ENCODE measurements around the gene VAC14.

VAC14 gene

DNA sequence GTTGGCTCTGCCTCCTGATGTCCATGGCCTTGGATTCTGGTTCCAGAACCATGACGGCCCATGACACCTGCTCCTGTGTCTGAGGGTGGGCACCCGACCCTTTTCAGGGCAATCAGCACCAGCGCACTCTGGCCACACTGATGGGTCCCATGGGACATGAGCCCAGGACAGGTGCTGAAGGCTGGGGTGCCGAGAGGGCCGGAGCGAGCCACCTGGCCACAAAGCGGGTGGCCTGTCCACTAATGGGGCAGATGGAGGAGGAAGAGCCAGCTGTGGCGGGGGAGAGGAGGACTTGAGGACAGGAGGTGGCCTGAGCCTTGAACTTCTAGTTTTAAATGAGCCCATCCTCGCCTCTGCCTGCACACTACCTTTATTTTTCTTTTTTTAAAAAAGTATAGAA lies 83.9 kb downstream of the VAC14 start:
- no peaks in the 10 kb centered on the region for H3K9me3 ChIP-seq (ENCODE audit: control insufficient read depth, insufficient read depth, low read depth, low read length)
- peaks cover 6% of the 10 kb centered on the region; the same call in 1 of the 2 replicates for H3K4me1 ChIP-seq (ENCODE audit: control insufficient read depth, insufficient read depth, low read length)
- CTCF ChIA-PET, result no interaction called here
- H3K27ac ChIP-seq (ENCODE audit: extremely low read depth, low read depth, low read length), result no peak overlapping the region
- TF ChIP-seq REPIN1 (tag by site-specific recombination; IDR thresholded peaks at IDR 0.05; ENCODE audit: low read depth) (no peak), ZFP69B (tag by site-specific recombination; IDR thresholded peaks at IDR 0.05) (no peak), ATF2 (tag by site-specific recombination; IDR thresholded peaks at IDR 0.05; ENCODE audit: low read depth) (no peak)
- peaks cover 0 to 13% of the 10 kb centered on the region in 2 experiments; a peak in 1 of 3 replicates for H3K36me3 ChIP-seq (ENCODE audit: control insufficient read depth in 2 of 2, insufficient read depth in 1 of 2, low read length in 2 of 2)
- no peak overlapping the region for H3K4me3 ChIP-seq (ENCODE audit: low read depth, low read length)
- POLR2A ChIA-PET, result no interaction called here

GRCh38 chr16:70715860-70716357 lies 85.0 kb downstream of the VAC14 start:
- TF ChIP-seq, protein P1, sequence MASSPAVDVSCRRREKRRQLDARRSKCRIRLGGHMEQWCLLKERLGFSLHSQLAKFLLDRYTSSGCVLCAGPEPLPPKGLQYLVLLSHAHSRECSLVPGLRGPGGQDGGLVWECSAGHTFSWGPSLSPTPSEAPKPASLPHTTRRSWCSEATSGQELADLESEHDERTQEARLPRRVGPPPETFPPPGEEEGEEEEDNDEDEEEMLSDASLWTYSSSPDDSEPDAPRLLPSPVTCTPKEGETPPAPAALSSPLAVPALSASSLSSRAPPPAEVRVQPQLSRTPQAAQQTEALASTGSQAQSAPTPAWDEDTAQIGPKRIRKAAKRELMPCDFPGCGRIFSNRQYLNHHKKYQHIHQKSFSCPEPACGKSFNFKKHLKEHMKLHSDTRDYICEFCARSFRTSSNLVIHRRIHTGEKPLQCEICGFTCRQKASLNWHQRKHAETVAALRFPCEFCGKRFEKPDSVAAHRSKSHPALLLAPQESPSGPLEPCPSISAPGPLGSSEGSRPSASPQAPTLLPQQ (tag by site-specific recombination; IDR thresholded peaks at IDR 0.05), result 0 out of 2 replicates have a peak, but pooled peaks have one; percentile 14
- TF ChIP-seq, protein P2, sequence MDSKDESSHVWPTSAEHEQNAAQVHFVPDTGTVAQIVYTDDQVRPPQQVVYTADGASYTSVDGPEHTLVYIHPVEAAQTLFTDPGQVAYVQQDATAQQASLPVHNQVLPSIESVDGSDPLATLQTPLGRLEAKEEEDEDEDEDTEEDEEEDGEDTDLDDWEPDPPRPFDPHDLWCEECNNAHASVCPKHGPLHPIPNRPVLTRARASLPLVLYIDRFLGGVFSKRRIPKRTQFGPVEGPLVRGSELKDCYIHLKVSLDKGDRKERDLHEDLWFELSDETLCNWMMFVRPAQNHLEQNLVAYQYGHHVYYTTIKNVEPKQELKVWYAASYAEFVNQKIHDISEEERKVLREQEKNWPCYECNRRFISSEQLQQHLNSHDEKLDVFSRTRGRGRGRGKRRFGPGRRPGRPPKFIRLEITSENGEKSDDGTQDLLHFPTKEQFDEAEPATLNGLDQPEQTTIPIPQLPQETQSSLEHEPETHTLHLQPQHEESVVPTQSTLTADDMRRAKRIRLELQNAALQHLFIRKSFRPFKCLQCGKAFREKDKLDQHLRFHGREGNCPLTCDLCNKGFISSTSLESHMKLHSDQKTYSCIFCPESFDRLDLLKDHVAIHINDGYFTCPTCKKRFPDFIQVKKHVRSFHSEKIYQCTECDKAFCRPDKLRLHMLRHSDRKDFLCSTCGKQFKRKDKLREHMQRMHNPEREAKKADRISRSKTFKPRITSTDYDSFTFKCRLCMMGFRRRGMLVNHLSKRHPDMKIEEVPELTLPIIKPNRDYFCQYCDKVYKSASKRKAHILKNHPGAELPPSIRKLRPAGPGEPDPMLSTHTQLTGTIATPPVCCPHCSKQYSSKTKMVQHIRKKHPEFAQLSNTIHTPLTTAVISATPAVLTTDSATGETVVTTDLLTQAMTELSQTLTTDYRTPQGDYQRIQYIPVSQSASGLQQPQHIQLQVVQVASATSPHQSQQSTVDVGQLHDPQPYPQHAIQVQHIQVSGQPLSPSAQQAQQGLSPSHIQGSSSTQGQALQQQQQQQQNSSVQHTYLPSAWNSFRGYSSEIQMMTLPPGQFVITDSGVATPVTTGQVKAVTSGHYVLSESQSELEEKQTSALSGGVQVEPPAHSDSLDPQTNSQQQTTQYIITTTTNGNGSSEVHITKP (tag by site-specific recombination; IDR thresholded peaks at IDR 0.05), result peak; percentile 47
- no peak for TF ChIP-seq ZNF140 (tag by site-specific recombination; IDR thresholded peaks at IDR 0.05)
- no peak for TF ChIP-seq ZNF404 (tag by site-specific recombination; IDR thresholded peaks at IDR 0.05)

DNA sequence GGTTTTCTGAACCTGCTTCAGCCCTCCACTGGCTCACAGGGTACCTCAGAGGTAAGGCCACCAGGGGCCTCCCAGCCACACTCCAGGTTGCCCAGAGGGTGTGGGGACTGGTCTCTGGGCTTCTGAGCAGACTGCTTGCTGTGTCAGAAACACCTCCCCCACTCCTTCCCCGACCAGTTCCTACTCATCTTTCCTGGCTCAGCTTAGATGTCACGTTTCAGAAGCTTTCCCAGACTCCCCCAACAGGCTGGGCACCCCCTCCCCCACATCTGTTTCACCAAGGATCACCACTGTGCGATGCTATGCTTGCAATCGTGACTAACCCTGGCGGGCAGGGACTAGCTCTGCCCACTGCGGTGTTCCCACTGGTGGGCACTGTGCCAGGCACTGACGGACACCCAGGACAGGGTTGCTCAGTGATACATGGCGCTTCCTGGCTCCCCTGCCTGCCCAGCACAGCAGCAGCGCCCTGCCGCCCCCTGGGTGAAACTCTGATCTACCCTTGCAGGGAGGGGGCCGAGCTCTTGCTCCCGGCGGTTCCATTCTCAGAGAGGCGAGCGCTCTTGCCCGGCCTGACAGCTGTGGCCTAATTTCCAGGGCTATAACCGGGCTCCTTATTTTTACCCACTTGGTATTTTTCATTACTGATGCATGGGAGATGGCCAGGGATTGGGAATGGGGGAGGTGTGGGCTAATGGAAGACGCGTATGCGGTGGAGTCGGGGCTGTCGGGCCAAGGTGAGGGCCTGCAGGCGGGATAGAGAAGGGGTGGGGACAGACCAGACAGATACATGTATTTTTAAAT lies 85.7 kb downstream of the VAC14 start:
- Histone ChIP-seq H3K27ac (ENCODE audit: extremely low read depth, low read depth, low read length) (no peak overlapping the region), H3K9me3 (ENCODE audit: control insufficient read depth, insufficient read depth, low read depth, low read length) (no peaks in the 10 kb centered on the region), H3K36me3 (ENCODE audit: control insufficient read depth in 2 of 2, insufficient read depth in 1 of 2, low read length in 2 of 2) (peaks cover 0 to 4% of the 10 kb centered on the region in 2 experiments; a peak in 1 of 3 replicates), H3K4me1 (ENCODE audit: control insufficient read depth, insufficient read depth, low read length) (peaks cover 6% of the 10 kb centered on the region; the same call in 1 of the 2 replicates), H3K4me3 (ENCODE audit: low read depth, low read length) (no peak overlapping the region)
- ChIA-PET POLR2A (interaction anchor here (0.9 kb wide), 1 partner anchor 29 kb away, joined by 3 read pairs; the partner anchor contains the start of gene MTSS2), CTCF (interaction anchor here (0.6 to 1.7 kb wide), 4 partner anchors 12 to 56 kb away, joined by 3 to 6 read pairs (median 3); no protein-coding TSS in a partner anchor)
- TF ChIP-seq GFI1B (tag by site-specific recombination; IDR thresholded peaks at IDR 0.05) (no peak), ZFHX2 (tag by site-specific recombination; conservative IDR thresholded peaks at IDR 0.05) (peak; percentile 80), ZIC2 (tag by site-specific recombination; IDR thresholded peaks at IDR 0.05) (peak; percentile 76), ZNF394 (tag by site-specific recombination; IDR thresholded peaks at IDR 0.05; ENCODE audit: borderline replicate concordance) (no peak), ZNF335 (tag by site-specific recombination; conservative IDR thresholded peaks at IDR 0.05) (no peak), ZNF843 (tag by site-specific recombination; IDR thresholded peaks at IDR 0.05) (0 out of 2 replicates have a peak, but pooled peaks have one; percentile 18)
- TF ChIP-seq, protein P3, sequence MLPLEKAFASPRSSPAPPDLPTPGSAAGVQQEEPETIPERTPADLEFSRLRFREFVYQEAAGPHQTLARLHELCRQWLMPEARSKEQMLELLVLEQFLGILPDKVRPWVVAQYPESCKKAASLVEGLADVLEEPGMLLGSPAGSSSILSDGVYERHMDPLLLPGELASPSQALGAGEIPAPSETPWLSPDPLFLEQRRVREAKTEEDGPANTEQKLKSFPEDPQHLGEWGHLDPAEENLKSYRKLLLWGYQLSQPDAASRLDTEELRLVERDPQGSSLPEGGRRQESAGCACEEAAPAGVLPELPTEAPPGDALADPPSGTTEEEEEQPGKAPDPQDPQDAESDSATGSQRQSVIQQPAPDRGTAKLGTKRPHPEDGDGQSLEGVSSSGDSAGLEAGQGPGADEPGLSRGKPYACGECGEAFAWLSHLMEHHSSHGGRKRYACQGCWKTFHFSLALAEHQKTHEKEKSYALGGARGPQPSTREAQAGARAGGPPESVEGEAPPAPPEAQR (tag by site-specific recombination; IDR thresholded peaks at IDR 0.05), result no peak
- TF ChIP-seq, protein P4, sequence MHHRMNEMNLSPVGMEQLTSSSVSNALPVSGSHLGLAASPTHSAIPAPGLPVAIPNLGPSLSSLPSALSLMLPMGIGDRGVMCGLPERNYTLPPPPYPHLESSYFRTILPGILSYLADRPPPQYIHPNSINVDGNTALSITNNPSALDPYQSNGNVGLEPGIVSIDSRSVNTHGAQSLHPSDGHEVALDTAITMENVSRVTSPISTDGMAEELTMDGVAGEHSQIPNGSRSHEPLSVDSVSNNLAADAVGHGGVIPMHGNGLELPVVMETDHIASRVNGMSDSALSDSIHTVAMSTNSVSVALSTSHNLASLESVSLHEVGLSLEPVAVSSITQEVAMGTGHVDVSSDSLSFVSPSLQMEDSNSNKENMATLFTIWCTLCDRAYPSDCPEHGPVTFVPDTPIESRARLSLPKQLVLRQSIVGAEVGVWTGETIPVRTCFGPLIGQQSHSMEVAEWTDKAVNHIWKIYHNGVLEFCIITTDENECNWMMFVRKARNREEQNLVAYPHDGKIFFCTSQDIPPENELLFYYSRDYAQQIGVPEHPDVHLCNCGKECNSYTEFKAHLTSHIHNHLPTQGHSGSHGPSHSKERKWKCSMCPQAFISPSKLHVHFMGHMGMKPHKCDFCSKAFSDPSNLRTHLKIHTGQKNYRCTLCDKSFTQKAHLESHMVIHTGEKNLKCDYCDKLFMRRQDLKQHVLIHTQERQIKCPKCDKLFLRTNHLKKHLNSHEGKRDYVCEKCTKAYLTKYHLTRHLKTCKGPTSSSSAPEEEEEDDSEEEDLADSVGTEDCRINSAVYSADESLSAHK (tag by site-specific recombination; IDR thresholded peaks at IDR 0.05), result no peak

More at GRCh38 chr16:70715860-70716357, 85.0 kb downstream of the VAC14 start:
- Histone ChIP-seq H3K9me3 (ENCODE audit: control insufficient read depth, insufficient read depth, low read depth, low read length) (no peaks in the 10 kb centered on the region), H3K4me1 (ENCODE audit: control insufficient read depth, insufficient read depth, low read length) (peaks cover 6% of the 10 kb centered on the region; the same call in 1 of the 2 replicates), H3K27ac (ENCODE audit: extremely low read depth, low read depth, low read length) (no peak overlapping the region), H3K36me3 (ENCODE audit: control insufficient read depth in 2 of 2, insufficient read depth in 1 of 2, low read length in 2 of 2) (peaks cover 0 to 8% of the 10 kb centered on the region in 2 experiments; a peak in 1 of 3 replicates), H3K4me3 (ENCODE audit: low read depth, low read length) (no peak overlapping the region)
- CTCF ChIA-PET, result interaction anchor here (0.7 to 1.7 kb wide), 2 partner anchors 52 to 55 kb away, joined by 3 to 6 read pairs; no protein-coding TSS in a partner anchor
- POLR2A ChIA-PET, result no interaction called here

Measured in HEK293 (cell line).